MV-4-11 (cell line): ENCODE measurements around the gene MAGI1.

Experiments used
- DNase-seq: peaks from one replicate; lab custom pipeline; 2025; lab: John Stamatoyannopoulos, UW

MAGI1 gene

GRCh38 chr3:65971293-65972252, 67.1 kb downstream of the MAGI1 start:
- no peak for DNase-seq

DNA sequence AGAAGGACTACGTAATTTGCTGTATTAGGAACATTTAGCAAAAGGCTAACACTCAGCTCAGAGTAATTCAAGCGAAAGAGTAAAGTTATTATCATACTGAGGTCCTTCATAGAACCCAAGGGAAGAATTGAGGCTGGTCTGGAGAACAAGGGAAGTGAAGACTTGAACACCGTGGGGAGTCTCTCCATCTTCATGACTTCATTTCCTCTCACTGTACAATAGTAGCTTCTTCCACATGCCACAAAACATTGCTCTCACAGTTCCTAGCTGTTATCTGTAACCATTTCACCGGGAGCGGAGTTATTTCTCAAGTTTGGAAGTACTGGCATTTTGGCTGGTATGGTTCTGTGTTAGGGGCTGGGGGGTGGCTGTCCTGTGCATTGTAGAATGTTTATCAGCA, 69.7 kb downstream of the MAGI1 start:
- no peak for DNase-seq

DNA sequence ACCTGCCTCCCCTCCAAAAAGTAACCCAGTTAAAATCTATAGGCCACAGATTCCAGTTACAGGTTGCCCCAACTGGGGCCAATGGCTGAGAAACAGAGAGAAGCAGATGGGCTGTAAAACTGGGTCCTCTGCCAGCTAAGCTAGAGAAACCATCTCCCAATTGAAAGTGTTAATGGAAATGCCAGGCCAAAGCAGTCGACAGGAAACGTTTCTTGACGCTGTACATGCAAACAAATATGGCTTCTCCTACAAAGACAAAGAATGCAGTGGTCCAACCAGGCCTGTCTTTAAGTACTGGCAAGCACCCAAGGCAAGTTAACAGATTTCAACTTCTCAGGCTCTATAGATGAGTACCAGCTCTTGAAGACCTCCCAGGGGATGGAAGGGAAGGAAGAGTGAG, 71.3 kb downstream of the MAGI1 start:
- DNase-seq = no peak

DNA sequence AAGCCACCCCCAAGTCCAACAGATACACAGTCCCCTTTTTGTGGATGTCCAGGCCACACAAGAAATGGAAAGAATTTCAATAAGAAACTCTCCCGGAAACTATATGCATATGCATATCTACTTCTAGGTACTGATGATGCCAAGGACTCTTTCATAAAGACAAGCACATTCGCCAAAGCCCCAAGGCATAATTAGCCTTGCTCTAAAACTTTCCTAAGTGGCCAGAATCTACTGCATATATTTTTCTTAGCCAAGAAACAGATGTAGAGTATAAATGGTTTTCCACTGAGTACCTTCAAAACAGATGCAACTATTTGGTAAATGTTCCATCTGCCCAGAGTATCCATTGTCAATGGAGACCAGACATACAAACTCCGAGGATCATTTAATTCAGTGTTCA, 73.9 kb downstream of the MAGI1 start:
- DNase-seq = no peak

DNA sequence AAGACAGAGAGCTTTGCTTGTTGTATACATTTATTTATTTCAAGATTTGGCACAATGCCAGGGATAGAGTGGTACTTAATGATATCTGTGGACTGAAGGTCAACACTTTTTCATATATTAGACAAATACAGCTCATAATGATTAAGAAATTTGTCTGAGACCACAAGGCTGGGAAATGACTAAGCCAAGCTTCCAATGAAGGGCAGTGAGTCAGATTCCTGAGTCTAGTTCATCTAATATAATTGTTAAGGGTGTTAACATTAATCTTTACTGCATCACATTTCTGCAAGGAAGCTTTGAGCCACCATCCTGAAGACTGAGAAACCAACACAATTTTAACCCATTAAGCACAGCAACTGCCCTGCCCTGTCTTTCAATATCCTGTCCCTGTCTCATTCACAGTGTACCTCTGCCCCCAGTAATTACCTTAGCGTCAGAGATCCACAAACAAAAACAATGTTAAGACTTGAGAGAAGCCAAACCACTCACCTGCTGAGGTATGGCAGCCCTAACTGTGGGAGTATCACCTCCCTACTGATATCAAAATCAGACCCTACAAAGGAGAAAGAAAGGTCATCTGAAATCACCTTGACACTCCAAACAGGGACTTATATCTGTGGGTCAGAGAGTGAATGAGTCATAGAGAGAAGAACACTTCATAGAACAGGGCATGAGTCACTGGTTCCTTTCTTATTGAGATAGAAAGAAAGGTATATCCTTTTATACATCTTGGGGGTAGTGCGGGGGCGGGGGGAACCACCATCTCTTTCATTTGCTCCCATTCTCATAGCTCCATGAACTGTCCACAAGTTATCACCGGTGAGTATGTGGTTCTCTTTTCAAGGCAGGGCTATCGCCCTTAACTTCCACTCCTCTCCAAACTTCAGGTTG, 74.7 kb downstream of the MAGI1 start:
- DNase-seq = peak; percentile 5

- DNase-seq = no peak
Measured at GRCh38 chr3:65961733-65962132, 77.0 kb downstream of the MAGI1 start.

DNA sequence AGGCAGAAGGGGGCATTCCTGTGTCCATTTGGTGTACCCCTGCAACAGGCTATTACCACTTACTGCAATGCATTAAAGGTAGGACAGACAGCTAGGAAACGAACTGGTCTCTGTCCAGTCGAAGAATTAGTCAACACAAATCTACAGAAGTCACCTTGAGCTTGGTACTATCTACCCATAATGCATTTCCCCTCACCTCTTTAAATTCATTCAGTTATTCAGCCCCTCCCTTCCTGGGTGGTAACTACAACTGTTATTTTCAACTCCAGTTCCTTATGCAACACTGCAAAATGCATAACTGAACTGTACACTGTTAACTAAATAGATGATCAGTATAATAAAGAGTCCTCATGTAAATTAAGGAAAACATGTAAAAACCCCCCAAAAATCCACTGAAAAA, 77.6 kb downstream of the MAGI1 start:
- DNase-seq = no peak

GRCh38 chr3:65960087-65960486, 78.6 kb downstream of the MAGI1 start:
- no peak for DNase-seq

DNA sequence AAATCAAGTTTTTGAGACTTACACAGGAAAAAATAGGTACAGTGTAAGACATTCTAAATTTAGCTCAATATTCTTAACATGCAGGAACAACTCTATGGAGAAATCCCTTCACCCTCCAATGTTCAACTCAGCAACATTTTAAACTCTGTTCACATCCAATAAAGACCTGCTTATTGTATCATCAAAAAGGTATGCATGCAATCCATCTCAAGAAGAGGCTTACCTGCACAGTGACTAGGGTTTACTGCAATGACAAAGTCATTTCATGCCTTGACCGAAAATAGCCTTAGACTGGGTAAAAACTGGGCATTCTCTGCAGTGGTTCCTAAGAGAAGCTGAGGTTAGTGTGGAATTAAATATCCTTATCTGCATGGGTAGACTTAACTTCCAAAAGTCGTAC, 80.5 kb downstream of the MAGI1 start:
- no peak for DNase-seq

GRCh38 chr3:65955792-65956477, 82.8 kb downstream of the MAGI1 start:
- DNase-seq = no peak

DNA sequence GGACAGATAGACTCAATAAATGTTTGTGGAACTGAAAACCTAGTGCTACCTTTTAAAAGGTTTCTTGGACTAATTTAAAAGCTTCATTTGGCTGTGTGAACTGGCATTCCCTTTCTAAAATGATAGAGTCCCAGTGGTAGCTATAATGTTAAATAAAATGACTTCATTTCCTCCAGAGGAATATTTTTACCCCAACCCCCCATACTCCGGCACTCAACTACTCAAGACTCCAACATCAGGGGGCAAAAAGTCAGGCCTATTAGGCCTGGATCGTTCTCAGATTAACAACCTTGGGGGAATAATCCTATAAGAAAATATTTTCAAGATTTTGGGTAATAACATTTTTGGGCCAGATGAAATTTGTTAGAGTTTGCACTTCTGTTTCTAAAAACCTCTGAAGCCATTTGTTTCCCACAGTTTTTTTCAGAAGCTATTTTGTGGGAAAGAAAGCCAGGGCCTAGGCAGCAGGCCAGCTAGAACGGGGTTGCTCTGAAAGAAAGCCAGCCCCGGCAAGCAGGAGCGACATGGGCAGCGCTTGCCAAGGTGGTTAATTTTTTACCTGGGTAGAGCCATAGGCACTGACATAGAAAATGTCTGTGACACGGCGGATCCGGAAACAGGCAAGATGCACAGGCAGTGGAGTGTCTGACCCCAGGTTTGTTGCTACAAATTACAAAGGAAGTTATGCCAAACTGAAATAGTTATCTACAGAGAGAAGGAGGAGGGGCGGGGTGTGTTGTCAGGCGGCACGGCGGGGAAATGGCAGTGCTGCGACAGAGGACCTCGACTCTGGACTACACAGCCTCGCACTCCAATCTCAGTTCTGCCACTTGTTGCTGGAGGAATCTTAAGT, 84.6 kb downstream of the MAGI1 start:
- DNase-seq = no peak

DNA sequence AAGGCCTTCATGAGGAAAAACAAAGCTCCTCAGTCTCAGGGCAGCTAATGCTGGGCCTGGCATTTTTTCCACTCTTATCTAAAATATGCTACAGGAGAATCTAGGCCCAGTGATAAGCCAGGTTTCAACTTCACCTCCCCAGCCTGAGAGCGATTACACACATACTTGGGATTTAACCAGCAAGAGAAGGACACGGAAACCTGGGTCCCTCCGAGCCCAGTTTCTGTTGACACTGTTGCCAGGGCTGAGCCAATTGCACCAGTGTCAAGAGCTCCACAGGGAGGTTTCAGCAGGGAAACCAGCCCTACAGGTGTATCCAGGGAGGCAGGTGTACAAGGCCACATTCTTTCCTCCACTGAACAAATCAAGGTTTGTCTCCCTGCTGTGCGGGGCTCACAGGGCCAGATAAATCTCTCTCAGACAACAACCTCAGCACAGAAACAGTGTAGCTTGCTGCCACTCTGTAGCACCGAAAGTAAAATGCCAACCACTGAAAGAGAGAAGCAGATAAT, 85.4 kb downstream of the MAGI1 start:
- DNase-seq = no peak

GRCh38 chr3:65952842-65953241, 85.9 kb downstream of the MAGI1 start:
- DNase-seq = no peak

DNA sequence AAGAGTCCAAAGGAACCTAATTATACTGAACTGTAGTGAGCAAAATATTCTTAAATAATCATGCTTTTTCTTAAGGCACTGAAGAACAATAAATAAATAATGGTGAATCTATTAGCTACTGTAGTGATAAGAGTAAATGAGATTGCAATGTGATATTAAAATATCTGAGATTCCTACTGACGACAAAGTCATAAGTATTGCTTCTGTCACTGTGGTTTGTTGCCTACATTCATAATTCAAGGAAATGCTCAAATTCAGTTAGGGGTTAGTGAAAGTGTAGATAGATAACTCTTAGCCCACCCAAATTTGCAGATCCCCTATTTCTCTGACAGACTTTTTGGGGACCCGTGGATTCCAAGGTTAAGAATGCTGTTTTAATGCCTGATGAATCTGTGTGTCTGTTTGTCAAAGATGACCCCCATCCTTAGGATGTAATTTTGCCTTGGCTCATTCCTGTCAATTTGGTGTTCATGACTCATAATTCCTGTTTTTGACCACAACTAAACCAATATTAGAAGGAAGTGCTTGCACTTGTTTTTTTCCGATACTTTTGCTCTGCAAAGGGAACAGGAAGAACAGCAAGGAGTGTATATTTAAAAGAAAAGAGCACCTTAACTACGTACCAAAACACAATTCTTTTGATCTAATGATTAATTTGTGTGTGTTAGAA, 86.7 kb downstream of the MAGI1 start:
- DNase-seq = peak; percentile 41

GRCh38 chr3:65950340-65951326, 88.1 kb downstream of the MAGI1 start:
- DNase-seq = no peak

- DNase-seq = no peak
Measured at GRCh38 chr3:65948841-65949573, 89.7 kb downstream of the MAGI1 start.

DNA sequence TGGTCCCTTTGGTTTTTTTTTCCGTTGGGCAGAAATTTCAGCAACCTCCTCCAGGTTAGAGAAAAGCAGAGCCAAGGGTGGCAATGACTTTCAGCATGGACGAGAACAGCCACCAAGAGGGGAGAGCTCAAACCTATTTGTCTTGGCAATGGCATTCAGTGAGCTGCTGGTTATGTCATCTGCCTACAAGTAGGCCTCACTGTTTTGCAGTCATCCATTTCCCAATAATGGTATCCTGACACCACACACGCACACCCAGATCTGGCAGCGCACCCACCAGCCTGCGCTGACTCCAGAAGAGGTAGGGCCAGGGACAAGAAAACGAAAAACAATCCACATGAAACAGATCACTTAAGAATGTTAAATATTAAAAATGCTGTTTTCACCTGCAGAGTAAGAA, 92.3 kb downstream of the MAGI1 start:
- no peak for DNase-seq

DNA sequence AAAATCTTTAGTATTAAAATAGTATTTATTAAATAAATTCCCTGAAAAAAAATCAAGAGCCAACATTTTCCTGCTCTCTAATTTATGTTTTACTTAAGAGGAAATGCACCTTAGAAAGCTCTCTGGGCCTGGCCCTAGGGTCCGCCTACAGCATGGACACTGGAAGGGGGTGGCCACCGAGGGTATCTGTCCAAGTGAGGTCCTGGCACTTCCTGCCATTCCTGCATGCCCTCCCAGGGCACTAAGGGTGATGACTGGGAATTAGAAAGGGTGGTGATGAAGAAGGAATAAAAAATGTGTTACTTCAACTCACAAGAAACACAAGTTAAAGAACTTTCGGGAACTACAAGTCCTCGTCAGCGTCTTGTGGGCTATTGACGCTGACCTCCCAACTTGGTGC, 92.8 kb downstream of the MAGI1 start:
- DNase-seq = no peak

GRCh38 chr3:65945480-65945879, 93.2 kb downstream of the MAGI1 start:
- peak; percentile 12 for DNase-seq
